A172 (cell line): ENCODE results near the gene RAP1GDS1. TPM values are rescaled to one million over a fixed set of nuclear protein-coding genes. Genes with fewer than 3 reads are reported as not detected.
A peak's percentile ranks its signal among the peaks of the same experiment; 100 is the strongest.
"Not testable (repeated sequence)": the region's sequence is repeated elsewhere in the genome, so short reads cannot be mapped to it uniquely, and the experiment has no call there.

Experiments
- DNase-seq: peaks from one replicate; pipeline ENCODE4 v3.0.0-alpha.2; 2015; ENCODE audit warnings: low spot score
- total RNA-seq: library from RNA; depleted of rRNA; stranded (reverse); fragments of >200 nt; shearing (Covaris generic); gene quantifications from 2 replicates; pipeline ENCODE4 v1.2.3, GENCODE V29; 2014

The RAP1GDS1 gene
- total RNA-seq, 1 experiment from 2014 or later = 50.2 TPM

DNA sequence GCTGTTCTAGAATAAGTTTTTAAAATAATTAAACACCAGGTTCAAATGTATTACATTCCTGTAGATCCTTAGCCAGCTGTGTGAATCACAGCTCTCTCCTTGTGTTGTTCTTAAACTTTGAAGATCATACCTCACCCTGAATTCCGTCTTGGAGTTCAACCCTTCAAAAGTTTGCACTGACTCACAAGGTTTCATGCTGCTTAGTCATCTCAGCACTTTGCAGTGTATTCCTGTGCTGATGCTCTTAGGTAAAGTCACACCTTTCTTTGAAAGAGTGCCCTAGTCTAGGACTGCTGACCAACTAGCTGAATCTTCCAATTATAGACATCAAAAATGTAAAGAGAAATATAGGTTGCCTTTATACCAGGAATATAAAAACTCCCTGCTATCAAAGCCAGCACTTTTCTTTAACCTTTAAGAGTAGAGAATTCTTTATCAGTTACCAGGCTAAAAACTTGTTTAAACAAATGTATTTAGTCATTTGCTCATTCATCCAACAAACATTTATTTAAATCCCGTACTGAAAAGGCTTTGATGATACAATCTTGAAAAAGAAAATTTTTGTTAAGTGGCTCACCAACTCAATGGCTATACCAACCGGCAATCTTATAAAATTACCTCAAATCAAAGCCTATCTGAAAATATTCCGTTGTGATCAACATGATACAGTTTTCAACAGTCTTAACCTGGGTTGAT is 169.7 kb downstream of the RAP1GDS1 start:
- peak; percentile 79 for DNase-seq

DNA sequence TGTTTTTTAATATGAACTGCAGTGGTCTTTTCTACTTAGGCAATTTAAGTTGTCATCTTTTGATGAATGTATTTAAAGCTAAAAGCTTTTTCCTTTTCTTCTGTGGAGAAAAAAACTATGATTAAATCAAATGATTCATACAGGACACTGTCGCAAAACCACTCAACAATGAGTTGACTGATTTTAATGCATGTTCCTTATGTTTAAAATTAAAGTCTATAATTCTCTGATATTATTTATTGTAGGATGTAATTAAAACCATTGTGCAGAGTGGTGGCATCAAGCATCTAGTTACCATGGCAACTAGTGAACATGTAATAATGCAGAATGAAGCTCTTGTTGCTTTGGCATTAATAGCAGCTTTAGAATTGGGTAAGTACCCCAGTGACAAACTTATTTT is 172.5 kb downstream of the RAP1GDS1 start:
- no peak for DNase-seq

DNA sequence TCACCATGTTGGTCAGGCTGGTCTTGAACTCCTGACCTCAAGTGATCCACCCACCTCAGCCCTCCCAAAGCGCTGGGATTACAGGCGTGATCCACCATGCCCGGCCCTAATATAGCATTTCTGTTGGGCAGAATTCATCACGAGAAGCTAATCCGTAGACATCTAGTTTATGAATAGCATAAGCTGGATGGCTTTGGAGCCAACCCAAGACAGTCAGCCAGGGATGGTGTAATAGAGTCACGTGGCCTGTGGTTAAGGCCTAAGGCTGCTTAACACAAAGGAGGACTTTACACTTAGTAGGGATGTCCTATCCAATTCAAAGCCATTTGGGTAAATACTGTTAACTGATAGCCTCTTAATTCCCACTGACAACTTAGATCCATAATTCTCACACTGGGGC is 173.6 kb downstream of the RAP1GDS1 start:
- DNase-seq = no peak

DNA sequence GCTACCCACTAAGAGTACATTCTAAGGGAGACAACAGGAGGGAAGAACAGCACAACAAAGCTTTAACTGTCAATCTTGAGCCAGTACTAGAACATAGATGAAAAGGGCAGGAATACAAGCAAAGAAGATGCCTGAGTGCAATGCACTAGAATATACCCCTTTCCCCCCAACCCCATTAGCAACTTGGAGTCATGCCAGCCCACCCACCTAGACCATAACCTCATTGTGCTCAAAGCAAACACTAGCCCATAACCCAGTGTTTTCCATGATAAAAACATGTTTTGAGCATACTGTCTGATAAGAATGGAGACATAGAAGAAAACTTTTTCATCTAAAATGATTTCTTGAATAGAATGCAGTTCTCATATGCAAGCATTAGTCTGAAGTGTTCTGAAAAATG is 183.2 kb downstream of the RAP1GDS1 start:
- DNase-seq = no peak

DNA sequence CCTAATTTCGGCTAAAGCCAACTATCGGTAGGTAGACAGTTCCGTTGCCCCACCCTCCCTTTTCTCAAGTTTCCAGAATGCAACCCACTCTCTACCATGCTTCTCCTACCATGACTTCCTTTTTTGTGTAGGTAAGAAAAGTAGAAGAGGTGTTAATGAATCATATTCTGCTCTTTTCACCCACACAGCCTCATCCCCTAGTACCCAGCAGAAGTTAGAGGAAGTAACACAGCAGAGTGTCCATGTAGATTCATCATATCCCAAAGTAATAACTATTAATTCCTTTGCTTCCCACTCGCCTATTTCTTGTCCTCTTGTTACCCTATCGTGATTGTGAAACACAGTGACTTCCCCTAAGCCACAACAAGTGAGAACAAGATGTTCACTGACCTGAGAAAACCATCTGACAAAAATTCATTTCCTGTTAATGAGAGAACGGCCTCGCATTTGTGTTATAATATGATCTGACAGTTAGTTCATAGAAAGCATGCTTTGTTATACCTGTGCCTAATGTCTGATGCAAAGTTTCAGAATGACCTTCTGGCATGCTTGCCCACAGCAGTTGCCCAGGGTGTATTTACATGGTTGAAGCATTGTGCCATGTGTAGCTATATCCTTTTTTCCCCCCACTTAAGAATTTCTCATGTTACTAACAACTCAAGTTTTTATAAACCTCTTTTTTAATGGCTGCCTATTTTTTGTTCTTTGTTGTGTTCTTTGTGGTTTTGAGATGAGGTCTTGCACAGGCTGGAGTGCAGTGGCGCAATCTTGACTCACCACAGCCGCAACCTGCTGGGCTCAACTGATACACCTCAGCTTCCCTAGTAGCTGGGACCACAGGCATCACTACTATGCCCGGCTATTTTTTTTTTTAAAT is 185.6 kb downstream of the RAP1GDS1 start:
- peak; percentile 76 for DNase-seq

DNA sequence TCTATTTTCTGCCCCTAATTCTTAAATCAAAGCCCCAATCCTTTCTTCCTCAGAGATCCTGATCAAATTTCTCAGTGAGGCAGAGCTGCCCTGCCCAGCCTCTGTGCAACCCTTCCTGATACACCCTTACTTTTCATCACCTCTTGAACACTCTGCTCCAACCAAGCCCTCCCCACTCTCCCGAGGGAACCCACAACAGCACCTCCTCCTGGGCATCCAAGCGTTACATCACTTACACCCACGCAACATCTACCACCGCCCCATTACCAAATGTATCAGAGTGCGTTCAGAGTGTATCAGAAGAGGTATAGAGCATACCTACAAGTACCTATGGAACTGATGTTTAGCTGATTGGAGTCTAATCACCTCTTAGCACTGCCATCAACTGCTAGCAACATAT is 186.5 kb downstream of the RAP1GDS1 start:
- no peak for DNase-seq

DNA sequence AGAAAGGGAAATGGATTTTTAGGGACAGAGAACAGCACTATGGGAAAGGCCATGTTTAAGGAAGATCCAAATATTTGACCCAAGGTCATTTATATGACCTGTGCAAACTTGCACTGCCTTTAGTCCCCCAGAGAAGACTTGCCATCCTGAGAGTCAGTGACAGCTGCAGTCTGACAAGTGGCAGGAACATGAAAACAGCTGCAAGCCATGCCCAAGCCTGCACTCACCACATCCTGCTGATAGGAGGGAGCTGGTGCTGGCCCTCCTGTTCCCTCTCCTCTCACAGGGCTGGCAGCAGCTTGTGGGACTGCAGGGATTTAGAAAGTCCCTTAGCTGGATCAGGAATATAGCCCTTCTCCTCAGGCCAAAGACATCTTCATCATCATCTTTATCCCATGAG is 187.7 kb downstream of the RAP1GDS1 start:
- DNase-seq = no peak

DNA sequence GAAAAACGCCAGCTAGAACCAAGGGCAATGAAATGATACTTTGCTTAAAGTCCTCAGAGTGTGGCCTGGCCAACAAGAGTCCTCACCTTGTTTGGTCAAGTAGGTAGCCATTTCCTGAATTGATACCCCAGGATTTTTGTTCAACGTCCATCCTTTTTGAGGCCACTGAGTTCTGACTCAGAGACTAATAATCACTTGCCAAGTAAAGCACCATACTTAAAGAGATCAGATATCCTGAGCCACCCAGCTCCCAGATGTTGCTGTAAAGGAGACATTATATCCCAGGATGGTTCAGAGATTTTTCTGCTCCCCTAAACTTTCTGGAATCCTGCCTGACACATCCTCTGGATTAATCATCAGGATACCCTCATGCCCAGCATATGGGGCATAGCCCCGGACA is 190.9 kb downstream of the RAP1GDS1 start:
- DNase-seq = no peak

DNA sequence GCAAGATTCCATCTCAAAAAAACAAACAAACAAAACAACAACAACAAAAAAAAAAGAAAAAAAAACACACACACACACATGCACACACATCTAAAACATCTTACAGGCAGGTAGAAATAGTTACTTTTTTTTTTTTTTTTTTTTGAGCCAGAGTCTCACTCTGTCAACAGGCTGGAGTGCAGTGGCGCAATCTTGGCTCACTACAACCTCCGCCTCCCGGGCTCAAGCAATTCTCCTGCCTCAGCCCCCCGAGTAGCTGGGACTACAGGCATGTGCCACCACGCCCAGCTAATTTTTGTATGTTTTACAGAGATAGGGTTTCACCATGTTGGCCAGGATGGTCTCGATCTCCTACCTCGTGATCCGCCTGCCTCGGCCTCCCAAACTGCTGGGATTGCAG is 196.2 kb downstream of the RAP1GDS1 start:
- not testable (repeated sequence) for DNase-seq

DNA sequence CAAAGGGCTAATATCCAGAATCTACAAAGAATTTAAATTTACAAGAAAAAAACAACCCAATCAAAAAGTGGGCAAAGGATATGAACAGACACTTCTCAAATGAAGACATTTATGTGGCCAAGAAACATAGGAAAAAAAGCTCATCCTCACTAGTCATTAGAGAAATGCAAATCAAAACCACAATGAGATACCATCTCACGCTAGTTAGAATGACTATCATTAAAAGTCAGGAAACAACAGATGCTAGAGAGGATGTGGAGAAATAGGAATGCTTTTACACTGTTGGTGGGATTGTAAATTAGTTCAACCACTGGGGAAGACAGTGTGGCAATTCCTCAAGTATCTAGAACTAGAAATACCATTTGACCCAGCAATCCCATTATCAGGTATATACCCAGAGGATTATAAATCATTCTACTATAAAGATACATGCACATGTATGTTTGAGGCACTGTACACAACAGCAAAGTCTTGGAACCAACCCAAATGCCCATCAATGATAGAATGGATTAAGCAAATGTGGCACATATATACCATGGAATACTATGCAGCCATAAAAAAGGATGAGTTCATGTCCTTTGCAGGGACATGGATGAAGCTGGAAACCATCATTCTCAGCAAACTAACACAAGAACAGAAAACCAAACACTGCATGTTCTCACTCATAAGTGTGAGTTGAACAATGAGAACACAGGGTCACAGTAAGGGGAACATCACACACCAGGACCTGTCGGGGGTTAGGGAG is 200.1 kb downstream of the RAP1GDS1 start:
- DNase-seq = not testable (repeated sequence)

DNA sequence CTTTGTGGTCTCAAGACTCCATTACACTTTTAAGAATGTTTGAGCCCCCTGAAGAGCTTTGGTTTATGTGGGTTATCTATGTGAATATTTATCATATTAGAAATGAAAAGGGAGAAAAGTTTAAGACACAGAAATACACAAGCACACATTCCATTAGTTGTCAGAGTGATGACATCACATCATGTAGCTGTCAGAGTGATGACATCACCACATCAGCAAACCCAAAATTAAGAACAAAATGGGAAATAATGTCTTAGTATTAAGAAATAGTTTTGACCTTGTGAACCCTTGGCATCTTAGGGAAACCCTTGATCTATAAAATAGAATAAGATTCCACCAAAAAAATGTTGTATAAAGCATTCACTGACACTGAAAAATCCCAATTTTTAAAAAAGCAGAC is 201.3 kb downstream of the RAP1GDS1 start:
- no peak for DNase-seq

DNA sequence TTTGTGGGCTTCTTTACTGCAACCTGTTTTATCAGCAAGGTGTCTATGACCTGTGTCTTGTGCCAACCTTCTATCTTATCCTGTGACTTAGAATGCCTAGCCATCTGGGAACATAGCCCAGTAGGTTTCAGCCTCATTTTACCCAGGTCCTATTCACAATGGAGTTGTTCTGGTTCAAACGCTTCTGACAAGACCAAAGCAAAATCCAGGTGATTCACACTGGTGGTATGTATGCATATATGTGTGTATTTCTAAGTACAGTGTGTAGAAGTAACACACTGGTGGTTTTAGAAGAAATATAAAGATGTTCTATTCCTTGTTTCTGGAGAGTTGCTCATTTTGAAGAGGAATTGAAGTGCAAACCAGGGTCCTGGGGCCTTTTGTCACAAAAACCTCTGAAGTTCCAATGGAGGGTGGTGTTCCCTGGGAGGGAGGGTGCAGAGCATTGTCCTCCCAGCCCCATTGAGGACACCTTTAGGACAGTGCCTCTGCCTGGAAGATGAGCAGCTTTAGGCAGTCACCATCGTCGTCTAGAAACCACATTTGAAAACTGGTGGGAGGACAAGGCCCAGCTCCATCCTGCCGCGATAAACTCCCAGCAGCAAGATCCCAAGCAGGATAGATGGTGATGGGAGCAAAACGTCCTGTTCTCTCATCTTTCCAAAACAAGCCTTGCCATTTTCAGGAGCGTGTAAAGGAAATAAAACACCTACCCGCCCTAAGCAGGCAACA is 205.8 kb downstream of the RAP1GDS1 start:
- DNase-seq = no peak

DNA sequence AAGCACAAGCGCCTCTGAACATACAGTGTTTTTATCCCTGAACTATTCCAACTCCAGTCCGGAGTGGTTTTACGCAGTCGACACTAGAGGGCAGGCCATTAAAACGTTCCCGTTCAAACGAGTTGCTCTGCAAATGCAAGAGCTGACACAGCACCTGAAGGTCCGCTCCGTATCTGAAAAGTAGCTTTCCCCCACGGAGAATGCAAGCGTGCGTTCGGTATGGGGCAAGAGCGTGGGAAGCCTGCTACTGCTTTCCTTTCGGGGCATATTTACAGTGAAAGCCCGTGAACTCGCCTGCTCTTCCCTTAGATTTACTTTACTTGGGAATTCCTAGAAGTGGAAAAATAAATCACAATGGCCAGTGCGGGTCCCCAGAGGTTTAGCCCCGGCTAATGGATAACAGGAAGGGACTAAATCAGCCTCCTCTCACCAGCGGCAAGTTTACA is 206.5 kb downstream of the RAP1GDS1 start:
- peak; percentile 79 for DNase-seq

DNA sequence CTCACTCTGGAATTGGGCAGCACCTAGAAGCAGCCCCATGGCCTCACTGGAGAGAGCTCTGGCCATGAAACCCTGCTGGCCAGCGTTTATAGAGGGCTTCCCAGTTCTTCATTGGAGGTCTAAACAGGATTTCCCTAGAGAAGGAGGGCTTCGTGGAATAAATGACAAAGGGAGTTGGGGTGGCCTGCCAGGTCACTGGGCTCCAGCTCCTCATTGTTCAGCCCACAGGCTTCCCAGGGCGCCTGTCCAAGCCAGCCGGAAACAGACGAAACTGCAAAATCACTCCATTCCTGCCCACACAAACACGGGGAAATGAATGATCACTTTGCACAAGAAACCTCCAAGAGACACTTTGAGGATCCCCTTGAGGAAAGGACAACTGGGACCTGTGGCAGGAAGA is 207.5 kb downstream of the RAP1GDS1 start:
- no peak for DNase-seq

DNA sequence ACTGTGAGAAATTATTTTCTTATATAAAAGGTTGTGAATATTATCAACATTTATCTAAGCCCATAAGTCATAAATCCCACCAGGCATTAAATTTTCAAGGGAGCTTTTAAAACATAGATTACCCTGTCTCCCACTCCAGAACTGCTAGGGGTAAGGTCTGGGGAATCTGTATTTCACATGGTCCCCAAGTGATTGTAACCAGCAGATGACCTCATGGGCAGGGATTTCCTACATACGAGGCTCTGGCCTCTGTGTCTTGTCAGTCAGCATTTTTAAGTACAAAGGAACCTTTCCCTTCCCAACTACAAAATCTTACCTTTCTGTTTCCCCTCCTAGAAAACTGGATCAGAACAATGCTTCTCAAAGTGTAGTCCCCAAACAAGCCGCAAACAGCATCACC is 208.6 kb downstream of the RAP1GDS1 start:
- DNase-seq = no peak

DNA sequence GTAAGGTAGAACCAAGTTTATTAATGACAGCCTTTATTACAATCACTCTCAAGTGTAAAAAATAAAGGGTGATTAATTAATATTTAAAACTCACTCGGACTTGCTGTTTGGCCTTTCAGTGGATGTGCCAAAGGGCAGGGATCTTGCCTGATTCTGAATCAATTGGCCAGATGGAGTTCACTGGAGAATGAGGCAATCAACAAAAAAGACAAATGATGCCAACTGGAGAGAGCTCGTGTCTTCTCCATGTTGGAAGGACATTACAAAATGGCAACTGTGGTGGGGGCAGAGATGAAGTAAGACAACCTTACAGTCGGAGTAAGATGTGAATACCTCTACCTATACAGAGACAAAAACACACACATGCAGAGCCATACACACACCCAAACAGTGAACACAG is 209.2 kb downstream of the RAP1GDS1 start:
- no peak for DNase-seq

DNA sequence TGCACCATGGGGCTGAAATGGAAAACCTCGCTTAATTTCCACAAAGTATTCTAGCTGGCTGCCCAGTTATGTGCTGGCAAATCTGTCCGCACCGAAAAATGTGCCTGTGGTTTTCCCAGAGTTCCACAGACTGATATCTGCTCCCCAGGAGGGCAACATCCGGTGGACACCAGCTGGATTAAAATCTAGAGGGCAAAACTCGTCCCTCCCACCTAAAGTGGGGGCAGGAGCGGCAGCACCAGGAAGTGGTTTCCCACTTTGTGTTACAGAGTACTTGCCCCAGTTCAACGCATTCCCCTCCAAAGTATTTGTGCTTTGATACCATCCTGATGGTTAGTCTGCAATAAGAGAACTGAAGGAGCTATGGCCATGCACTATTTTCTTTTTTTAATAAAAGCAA is 209.6 kb downstream of the RAP1GDS1 start:
- DNase-seq = peak; percentile 92

DNA sequence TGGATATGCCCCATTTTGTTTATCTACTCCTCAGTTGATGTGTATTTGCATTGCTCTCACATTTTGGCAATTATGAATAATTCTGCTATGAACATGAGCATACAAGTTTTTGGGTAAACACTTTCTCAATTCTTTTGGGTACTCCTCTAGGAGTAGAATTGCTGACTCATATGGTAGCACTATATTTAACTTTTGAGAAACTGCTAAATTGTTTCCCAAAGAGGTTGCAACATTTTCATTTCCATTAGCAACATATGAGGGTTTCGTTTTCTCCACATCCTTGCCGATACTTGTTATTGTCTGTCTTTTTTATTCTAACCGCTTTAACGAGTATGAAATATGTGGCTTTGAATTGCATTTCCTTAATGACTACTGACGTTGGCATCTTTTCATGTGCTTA is 211.9 kb downstream of the RAP1GDS1 start:
- no peak for DNase-seq

DNA sequence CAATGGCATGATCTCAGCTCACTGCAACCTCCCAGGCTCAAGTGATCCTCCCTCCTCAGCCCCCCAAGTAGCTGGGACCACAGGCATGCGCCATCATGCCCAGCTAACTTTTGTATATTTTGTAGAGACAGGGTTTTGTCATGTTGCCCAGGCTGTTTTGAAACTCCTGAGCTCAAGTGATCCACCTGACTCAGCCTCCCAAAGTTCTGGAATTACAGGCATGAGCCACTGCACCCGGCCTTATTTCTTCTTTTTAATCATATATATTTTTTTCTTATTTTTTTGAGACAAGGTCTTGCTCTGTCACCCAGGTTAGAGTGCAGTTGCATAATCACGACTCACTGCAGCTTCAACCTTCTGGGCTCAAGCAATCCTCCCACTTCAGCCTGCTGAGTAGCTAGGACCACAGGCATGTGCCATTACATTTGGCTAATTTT is 213.2 kb downstream of the RAP1GDS1 start:
- peak; percentile 24 for DNase-seq

DNA sequence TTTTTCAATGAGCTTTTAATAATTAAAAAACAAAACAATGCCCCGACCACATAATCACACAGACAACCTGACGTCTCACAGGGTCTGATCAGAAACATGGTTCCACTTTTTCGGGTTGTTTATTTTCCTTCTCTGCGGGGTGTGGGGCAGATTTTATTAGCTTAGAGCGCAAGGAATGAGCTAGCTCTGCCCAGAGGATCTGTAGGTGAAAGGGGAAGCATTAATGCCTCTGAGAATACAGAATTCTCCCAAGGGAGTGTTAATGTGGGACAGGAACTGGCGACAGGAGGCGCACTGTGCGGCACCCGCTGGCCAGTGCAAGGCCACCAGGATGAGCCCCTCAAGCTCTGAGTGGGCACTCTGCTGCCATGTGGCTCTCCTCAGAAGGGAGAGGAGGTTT is 215.7 kb downstream of the RAP1GDS1 start:
- no peak for DNase-seq

DNA sequence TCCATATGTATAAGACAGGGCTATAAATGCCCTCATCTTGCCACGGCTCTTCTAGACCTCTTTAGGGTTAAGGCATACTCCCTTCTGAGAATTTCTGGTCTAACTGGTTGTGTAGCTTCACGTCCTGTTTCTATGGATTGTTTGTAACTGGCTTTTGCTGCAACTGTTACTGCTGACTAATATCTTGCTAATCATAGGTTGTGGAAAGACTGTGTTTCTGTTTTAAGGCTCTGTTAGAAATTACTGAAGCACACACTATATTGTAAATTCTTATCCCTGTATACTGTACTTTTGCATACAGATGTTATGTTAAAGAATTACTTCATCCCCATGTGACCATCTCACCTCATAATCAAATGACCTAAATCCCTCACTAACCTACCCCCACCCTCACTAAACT is 218.4 kb downstream of the RAP1GDS1 start:
- DNase-seq = not testable (repeated sequence)

DNA sequence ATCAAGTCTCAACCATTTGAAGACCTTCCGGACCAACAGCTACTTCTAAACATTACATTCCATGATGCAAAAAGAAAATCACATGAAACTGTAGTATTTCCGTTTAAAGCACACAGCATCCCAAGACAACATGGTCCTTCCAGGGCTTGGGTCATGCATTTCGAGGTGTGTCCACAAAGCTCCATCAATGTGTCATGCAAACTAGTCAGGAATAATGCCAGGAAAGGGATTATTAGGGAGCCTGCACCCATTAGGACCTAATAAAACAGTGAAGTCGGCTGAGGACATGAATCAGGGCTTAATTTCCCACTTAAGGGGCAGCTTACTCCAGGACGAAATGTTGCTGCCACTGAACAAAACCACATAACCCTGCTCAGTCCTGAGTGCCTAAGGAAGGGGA is 219.4 kb downstream of the RAP1GDS1 start:
- no peak for DNase-seq
